Caco-2 (cell line): ENCODE results near the gene SERBP1. TPM values are rescaled to one million over a fixed set of nuclear protein-coding genes. Genes with fewer than 3 reads are reported as not detected.

Source experiments
- BruUV-seq: library from RNA; stranded (reverse); fragments of 400-500 nt; replicated peaks from 2 replicates; lab custom pipeline; 2021; lab: Mats Ljungman, UMichigan
- CTCF ChIA-PET: fragments of 300-600 bp; sonication (Branson Sonifier 250); formaldehyde crosslinking; loops from one replicate; lab custom pipeline; 2022; ENCODE audit warnings: antibody characterized with exemption; lab: Charles Lee
- POLR2A ChIA-PET: fragments of 300-600 bp; sonication (Branson Sonifier 250); formaldehyde crosslinking; loops from one replicate; lab custom pipeline; 2022; ENCODE audit warnings: antibody characterized with exemption; lab: Charles Lee
- DNase-seq, 2 experiments: peaks; one replicate each; pipeline versions ENCODE4 v3.0.0 to v3.0.0-alpha.2; 2020 to 2022
- H3K27me3 ChIP-seq: replicated peaks from 2 replicates; pipeline ENCODE4 v1.6.0; 2011; ENCODE audit warnings: low read length; ENCODE audit not compliant: control insufficient read depth, insufficient read depth
- H3K36me3 ChIP-seq: 2 replicates; pipeline ENCODE4 v1.5.1; 2011; ENCODE audit warnings: low read length; ENCODE audit not compliant: control insufficient read depth, insufficient read depth
- H3K4me1 ChIP-seq: fragments of 250-450 bp; sonication (Bioruptor Pico); 2 replicates; pipeline ENCODE4 v1.5.1; 2020; ENCODE audit warnings: mild to moderate bottlenecking
- H3K4me3 ChIP-seq: 2 replicates; pipeline ENCODE4 v1.5.1; 2011; ENCODE audit warnings: low read depth, mild to moderate bottlenecking, control low read depth, low read length
- H3K9me3 ChIP-seq: fragments of 250-450 bp; sonication (Bioruptor Pico); 2 replicates; pipeline ENCODE4 v1.5.1; 2020; ENCODE audit warnings: mild to moderate bottlenecking, moderate library complexity
- H3K27ac Mint-ChIP-seq: one replicate; pipeline ENCODE4 v1.8.0; 2022; ENCODE audit warnings: mixed read lengths; ENCODE audit not compliant: unreplicated experiment
- H3K27me3 Mint-ChIP-seq: one replicate; pipeline ENCODE4 v1.8.0; 2022; ENCODE audit warnings: mixed read lengths; ENCODE audit not compliant: insufficient read depth, unreplicated experiment
- H3K36me3 Mint-ChIP-seq: one replicate; pipeline ENCODE4 v1.8.0; 2022; ENCODE audit warnings: mild to moderate bottlenecking, mixed read lengths; ENCODE audit not compliant: insufficient read depth, unreplicated experiment
- H3K4me1 Mint-ChIP-seq: one replicate; pipeline ENCODE4 v1.8.0; 2022; ENCODE audit warnings: low read depth, mixed read lengths; ENCODE audit not compliant: unreplicated experiment
- H3K4me3 Mint-ChIP-seq: one replicate; pipeline ENCODE4 v1.8.0; 2022; ENCODE audit warnings: mild to moderate bottlenecking, moderate library complexity, mixed read lengths; ENCODE audit not compliant: unreplicated experiment
- H3K9me3 Mint-ChIP-seq: one replicate; pipeline ENCODE4 v1.8.0; 2022; ENCODE audit warnings: mixed read lengths; ENCODE audit not compliant: unreplicated experiment
- CTCF ChIP-seq, 2 experiments: fragments of 200-600 bp in 1 of 2; IDR thresholded peaks; 1 replicate in 1 of 2; 2 replicates in 1 of 2; pipeline versions ENCODE4 v1.5.1 to v1.8.0; 2011 to 2022; ENCODE audit warnings: antibody characterized with exemption in 1 of 2, control low read depth in 1 of 2, inconsistent platforms in 1 of 2, low read depth in 1 of 2, low read length in 1 of 2, mild to moderate bottlenecking in 1 of 2, moderate library complexity in 1 of 2; ENCODE audit not compliant: insufficient read depth in 1 of 2, severe bottlenecking in 1 of 2, unreplicated experiment in 1 of 2
- intact Hi-C: fragments of 100-400 bp; cut with micrococcal nuclease; formaldehyde crosslinking; loops from one replicate; pipeline ENCODE4 v1.10.0; 2022; ENCODE audit not compliant: unreplicated experiment
- total RNA-seq: library from RNA; stranded (reverse); gene quantifications from 2 replicates; pipeline ENCODE4 v1.2.3, GENCODE V29; 2022

The SERBP1 gene
- total RNA-seq, 1 experiment from 2014 or later: 182 TPM

DNA sequence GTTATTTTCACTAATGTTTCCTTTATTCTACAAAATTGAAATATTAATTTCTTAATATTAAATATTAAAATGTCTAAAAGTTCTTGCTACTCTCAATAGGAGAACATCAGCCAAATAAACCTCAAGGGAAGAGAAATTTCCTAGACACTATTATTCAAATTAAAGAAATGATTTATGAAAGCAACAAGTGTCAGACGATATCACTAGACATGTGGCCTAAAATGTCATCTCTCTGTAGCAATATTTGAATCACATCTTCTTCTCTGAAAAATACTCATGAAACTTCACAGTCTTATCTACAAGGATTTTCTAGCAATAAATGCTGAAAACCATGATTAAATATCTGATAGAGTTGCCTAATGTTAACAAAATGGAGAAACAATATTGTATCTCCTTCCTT is 2.5 kb upstream of the SERBP1 start:
- H3K9me3 ChIP-seq: no peaks in the 10 kb centered on the region
- H3K36me3 Mint-ChIP-seq: peaks cover 32% of the 10 kb centered on the region
- POLR2A ChIA-PET: no interaction called here
- H3K4me3 ChIP-seq: no peak overlapping the region
- TF ChIP-seq CTCF (IDR thresholded peaks at IDR 0.05; ENCODE audit: insufficient read depth in 1 of 2, low read depth in 1 of 2, low read length in 1 of 2, severe bottlenecking in 1 of 2, unreplicated experiment in 1 of 2): no peak
- no peak for DNase-seq
- H3K4me3 Mint-ChIP-seq: no peak overlapping the region
- peaks cover 4% of the 10 kb centered on the region for H3K4me1 ChIP-seq
- peaks cover 8% of the 10 kb centered on the region for H3K4me1 Mint-ChIP-seq
- CTCF ChIA-PET: no interaction called here
- BruUV-seq: no TSS peak
- no peaks in the 10 kb centered on the region for H3K27me3 Mint-ChIP-seq
- H3K36me3 ChIP-seq: no peaks in the 10 kb centered on the region
- no peak overlapping the region for H3K27ac Mint-ChIP-seq
- intact Hi-C loops: no loop called here
- H3K9me3 Mint-ChIP-seq: no peaks in the 10 kb centered on the region
- no peaks in the 10 kb centered on the region for H3K27me3 ChIP-seq

GRCh38 chr1:67431869-67432578 is 1.8 kb upstream of the SERBP1 start:
- POLR2A ChIA-PET: interaction anchor here (0.6 kb wide), 1 partner anchor 508 kb away, joined by 3 read pairs; the partner anchor contains the start of gene DNAI4
- H3K27me3 Mint-ChIP-seq: no peaks in the 10 kb centered on the region

More at GRCh38 chr1:67431869-67432578, 1.8 kb upstream of the SERBP1 start:
- BruUV-seq: no TSS peak
- intact Hi-C loops: loop anchor here (1.0 to 2.0 kb wide), 2 partner anchors 57 to 69 kb away; no protein-coding TSS in a partner anchor
- DNase-seq: no peak
- Mint-ChIP-seq H3K4me1 (peaks cover 8% of the 10 kb centered on the region), H3K36me3 (peaks cover 36% of the 10 kb centered on the region), H3K27ac (peak overlapping the region; percentile 31), H3K4me3 (peak overlapping the region; percentile 100), H3K9me3 (no peaks in the 10 kb centered on the region)
- TF ChIP-seq CTCF (IDR thresholded peaks at IDR 0.05; ENCODE audit: insufficient read depth in 1 of 2, low read depth in 1 of 2, low read length in 1 of 2, severe bottlenecking in 1 of 2, unreplicated experiment in 1 of 2): no peak
- Histone ChIP-seq H3K36me3 (no peaks in the 10 kb centered on the region), H3K4me3 (peak overlapping the region; percentile 70), H3K27me3 (no peaks in the 10 kb centered on the region), H3K9me3 (no peaks in the 10 kb centered on the region), H3K4me1 (no peaks in the 10 kb centered on the region; the same call in 1 of the 2 replicates)
- CTCF ChIA-PET: interaction anchor here (0.6 kb wide), 1 partner anchor 61 kb away, joined by 10 read pairs; no protein-coding TSS in a partner anchor
